ENCODE measurements around the gene POU2AF1.

The POU2AF1 gene

GRCh38 chr11:111352231-111352746, 26.8 kb downstream of the POU2AF1 start:
- H3K27ac ChIP-seq (ENCODE audit: low read depth, low read length): no peak overlapping the region
- no peaks in the 10 kb centered on the region for H3K27me3 ChIP-seq (ENCODE audit: control insufficient read depth, insufficient read depth, low read length)
- H3K36me3 ChIP-seq (ENCODE audit: control insufficient read depth, insufficient read depth, low read length): no peaks in the 10 kb centered on the region
- no peak overlapping the region for H3K4me3 ChIP-seq (ENCODE audit: low read depth, low read length)
- no peak overlapping the region for H3K9ac ChIP-seq (ENCODE audit: low read length)
- H3K4me1 ChIP-seq (ENCODE audit: control insufficient read depth, insufficient read depth, low read length): no peaks in the 10 kb centered on the region
- H3K9me3 ChIP-seq (ENCODE audit: control insufficient read depth, insufficient read depth, low read depth, low read length): no peaks in the 10 kb centered on the region

GRCh38 chr11:111351374-111352055, 27.6 kb downstream of the POU2AF1 start:
- H3K9me3 ChIP-seq (ENCODE audit: control insufficient read depth, insufficient read depth, low read depth, low read length): no peaks in the 10 kb centered on the region
- no peaks in the 10 kb centered on the region for H3K27me3 ChIP-seq (ENCODE audit: control insufficient read depth, insufficient read depth, low read length)
- no peak overlapping the region for H3K4me3 ChIP-seq (ENCODE audit: low read depth, low read length)
- no peak overlapping the region for H3K9ac ChIP-seq (ENCODE audit: low read length)
- peaks cover 2% of the 10 kb centered on the region; the same call in 1 of the 2 replicates for H3K4me1 ChIP-seq (ENCODE audit: control insufficient read depth, insufficient read depth, low read length)
- no peaks in the 10 kb centered on the region for H3K36me3 ChIP-seq (ENCODE audit: control insufficient read depth, insufficient read depth, low read length)
- no peak overlapping the region for H3K27ac ChIP-seq (ENCODE audit: low read depth, low read length)

DNA sequence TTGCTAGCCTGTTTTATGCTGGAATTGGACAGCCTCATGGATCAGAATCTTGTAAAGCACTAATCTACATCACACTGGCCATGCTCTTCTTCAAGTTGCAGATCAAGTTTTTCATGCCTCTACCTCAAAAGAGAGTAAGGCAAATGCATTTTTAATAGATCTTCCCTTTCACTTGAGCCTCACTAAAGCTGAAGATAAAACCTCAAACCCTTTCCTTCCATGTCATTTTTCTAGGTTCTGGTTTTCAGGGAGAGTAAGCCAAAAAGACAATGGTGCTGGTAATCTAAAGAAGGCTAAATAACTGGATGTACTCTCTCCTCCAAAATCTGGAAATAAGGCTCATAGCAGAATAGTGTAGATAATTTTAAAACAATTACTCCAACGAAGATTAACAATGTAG, 28.3 kb downstream of the POU2AF1 start:
- Histone ChIP-seq H3K9ac (ENCODE audit: low read length) (no peak overlapping the region), H3K27ac (ENCODE audit: low read depth, low read length) (no peak overlapping the region), H3K36me3 (ENCODE audit: control insufficient read depth, insufficient read depth, low read length) (no peaks in the 10 kb centered on the region), H3K4me1 (ENCODE audit: control insufficient read depth, insufficient read depth, low read length) (peaks cover 4% of the 10 kb centered on the region; the same call in 1 of the 2 replicates), H3K4me3 (ENCODE audit: low read depth, low read length) (no peak overlapping the region), H3K9me3 (ENCODE audit: control insufficient read depth, insufficient read depth, low read depth, low read length) (no peaks in the 10 kb centered on the region), H3K27me3 (ENCODE audit: control insufficient read depth, insufficient read depth, low read length) (no peaks in the 10 kb centered on the region)

DNA sequence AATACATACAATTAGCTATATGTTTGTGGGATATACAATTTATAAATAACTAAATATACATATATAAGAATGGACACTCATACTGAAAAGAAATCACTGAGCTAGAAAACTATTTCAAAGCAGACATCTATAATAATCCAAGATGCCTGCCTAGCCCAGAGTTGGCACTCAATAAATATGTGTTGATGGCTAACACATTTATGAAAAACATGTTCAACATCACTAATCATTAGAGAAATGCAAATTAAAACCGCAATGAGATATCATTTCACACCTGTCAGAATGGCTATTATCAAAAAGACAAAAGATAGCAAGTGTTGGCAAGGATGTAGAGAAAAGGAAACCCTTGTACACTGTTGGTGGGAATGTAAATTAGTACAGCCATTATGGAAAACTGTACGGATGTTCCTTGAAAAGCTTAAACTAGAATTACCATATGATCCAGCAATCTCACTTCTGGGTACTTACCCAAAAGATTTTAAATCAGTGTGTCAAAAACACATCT, 29.8 kb downstream of the POU2AF1 start:
- no peaks in the 10 kb centered on the region for H3K9me3 ChIP-seq (ENCODE audit: control insufficient read depth, insufficient read depth, low read depth, low read length)
- peaks cover 4% of the 10 kb centered on the region; the same call in 1 of the 2 replicates for H3K4me1 ChIP-seq (ENCODE audit: control insufficient read depth, insufficient read depth, low read length)
- no peak overlapping the region for H3K4me3 ChIP-seq (ENCODE audit: low read depth, low read length)
- no peak overlapping the region for H3K27ac ChIP-seq (ENCODE audit: low read depth, low read length)
- H3K36me3 ChIP-seq (ENCODE audit: control insufficient read depth, insufficient read depth, low read length): no peaks in the 10 kb centered on the region
- H3K27me3 ChIP-seq (ENCODE audit: control insufficient read depth, insufficient read depth, low read length): no peaks in the 10 kb centered on the region
- H3K9ac ChIP-seq (ENCODE audit: low read length): no peak overlapping the region

GRCh38 chr11:111348147-111348546, 30.9 kb downstream of the POU2AF1 start:
- Histone ChIP-seq H3K36me3 (ENCODE audit: control insufficient read depth, insufficient read depth, low read length) (no peaks in the 10 kb centered on the region), H3K9me3 (ENCODE audit: control insufficient read depth, insufficient read depth, low read depth, low read length) (no peaks in the 10 kb centered on the region), H3K27ac (ENCODE audit: low read depth, low read length) (no peak overlapping the region), H3K4me1 (ENCODE audit: control insufficient read depth, insufficient read depth, low read length) (peaks cover 4% of the 10 kb centered on the region; the same call in 1 of the 2 replicates), H3K4me3 (ENCODE audit: low read depth, low read length) (no peak overlapping the region), H3K9ac (ENCODE audit: low read length) (no peak overlapping the region), H3K27me3 (ENCODE audit: control insufficient read depth, insufficient read depth, low read length) (no peaks in the 10 kb centered on the region)

DNA sequence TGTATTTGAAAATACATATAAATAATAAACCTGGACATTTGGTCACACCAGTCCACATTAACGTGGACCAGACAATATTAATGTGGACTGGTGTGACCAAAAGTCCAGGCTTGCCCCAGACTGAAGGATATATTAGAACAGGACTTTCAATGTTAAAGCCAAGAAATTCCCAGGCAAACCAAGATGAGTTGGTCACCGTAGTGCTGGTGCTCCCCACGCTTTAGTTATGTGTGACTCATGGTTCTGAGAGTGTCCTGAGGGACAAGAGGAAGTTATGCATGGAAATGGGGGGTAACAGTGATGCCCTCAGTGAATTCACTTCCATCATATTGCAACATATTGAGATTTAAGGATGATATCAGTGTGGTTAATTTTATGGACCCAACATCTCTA, 31.4 kb downstream of the POU2AF1 start:
- Histone ChIP-seq H3K9me3 (ENCODE audit: control insufficient read depth, insufficient read depth, low read depth, low read length) (no peaks in the 10 kb centered on the region), H3K36me3 (ENCODE audit: control insufficient read depth, insufficient read depth, low read length) (no peaks in the 10 kb centered on the region), H3K27ac (ENCODE audit: low read depth, low read length) (no peak overlapping the region)

DNA sequence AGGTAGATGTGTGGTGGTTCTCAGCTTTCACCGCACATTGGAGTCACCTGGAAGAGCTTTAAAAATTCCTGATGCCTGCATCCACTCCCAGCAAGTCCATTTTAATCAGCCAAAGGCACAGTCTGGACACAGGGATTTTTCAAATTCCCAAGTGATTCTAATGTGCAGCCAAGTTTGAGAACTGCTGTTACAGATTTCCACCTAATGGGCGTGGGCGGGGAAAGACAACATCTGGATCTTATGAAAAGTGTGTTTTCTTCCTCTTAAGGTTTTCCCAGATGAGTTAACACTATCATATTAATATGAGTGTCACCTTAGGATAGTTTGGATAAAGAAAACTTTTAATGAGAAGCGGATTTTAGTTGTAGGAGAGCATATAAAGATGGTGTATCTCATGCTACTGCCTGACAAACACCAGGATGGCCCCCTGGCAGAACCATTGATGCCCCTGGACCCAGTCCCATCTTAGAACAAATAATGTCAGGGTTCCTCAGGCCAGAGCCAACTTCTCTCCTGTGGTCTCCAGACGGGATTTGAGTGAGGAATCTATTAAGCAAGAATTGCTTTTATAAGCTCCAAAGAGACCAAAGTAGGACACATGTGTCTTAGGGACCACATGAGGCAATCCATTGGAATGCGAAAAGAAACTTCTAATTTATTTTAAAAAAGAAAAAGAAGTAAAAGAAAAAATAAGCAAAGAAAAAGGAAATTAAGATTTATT, 31.9 kb downstream of the POU2AF1 start:
- Histone ChIP-seq H3K27ac (ENCODE audit: low read depth, low read length) (no peak overlapping the region), H3K4me3 (ENCODE audit: low read depth, low read length) (no peak overlapping the region), H3K4me1 (ENCODE audit: control insufficient read depth, insufficient read depth, low read length) (peaks cover 4% of the 10 kb centered on the region; the same call in 1 of the 2 replicates)

More for the DNA sequence above, 31.4 kb downstream of the POU2AF1 start:
- Histone ChIP-seq H3K9ac (ENCODE audit: low read length) (no peak overlapping the region), H3K4me1 (ENCODE audit: control insufficient read depth, insufficient read depth, low read length) (peaks cover 4% of the 10 kb centered on the region; the same call in 1 of the 2 replicates), H3K4me3 (ENCODE audit: low read depth, low read length) (no peak overlapping the region), H3K27me3 (ENCODE audit: control insufficient read depth, insufficient read depth, low read length) (no peaks in the 10 kb centered on the region)

GRCh38 chr11:111344032-111344431, 35.0 kb downstream of the POU2AF1 start:
- peaks cover 4% of the 10 kb centered on the region; the same call in 1 of the 2 replicates for H3K4me1 ChIP-seq (ENCODE audit: control insufficient read depth, insufficient read depth, low read length)
- no peaks in the 10 kb centered on the region for H3K27me3 ChIP-seq (ENCODE audit: control insufficient read depth, insufficient read depth, low read length)
- no peaks in the 10 kb centered on the region for H3K36me3 ChIP-seq (ENCODE audit: control insufficient read depth, insufficient read depth, low read length)
- no peak overlapping the region for H3K4me3 ChIP-seq (ENCODE audit: low read depth, low read length)
- H3K9ac ChIP-seq (ENCODE audit: low read length): no peak overlapping the region
- H3K9me3 ChIP-seq (ENCODE audit: control insufficient read depth, insufficient read depth, low read depth, low read length): peaks cover 3% of the 10 kb centered on the region; the same call in 1 of the 2 replicates
- H3K27ac ChIP-seq (ENCODE audit: low read depth, low read length): no peak overlapping the region

More for the DNA sequence above, 31.9 kb downstream of the POU2AF1 start:
- Histone ChIP-seq H3K9me3 (ENCODE audit: control insufficient read depth, insufficient read depth, low read depth, low read length) (no peaks in the 10 kb centered on the region), H3K36me3 (ENCODE audit: control insufficient read depth, insufficient read depth, low read length) (no peaks in the 10 kb centered on the region), H3K9ac (ENCODE audit: low read length) (no peak overlapping the region), H3K27me3 (ENCODE audit: control insufficient read depth, insufficient read depth, low read length) (no peaks in the 10 kb centered on the region)

DNA sequence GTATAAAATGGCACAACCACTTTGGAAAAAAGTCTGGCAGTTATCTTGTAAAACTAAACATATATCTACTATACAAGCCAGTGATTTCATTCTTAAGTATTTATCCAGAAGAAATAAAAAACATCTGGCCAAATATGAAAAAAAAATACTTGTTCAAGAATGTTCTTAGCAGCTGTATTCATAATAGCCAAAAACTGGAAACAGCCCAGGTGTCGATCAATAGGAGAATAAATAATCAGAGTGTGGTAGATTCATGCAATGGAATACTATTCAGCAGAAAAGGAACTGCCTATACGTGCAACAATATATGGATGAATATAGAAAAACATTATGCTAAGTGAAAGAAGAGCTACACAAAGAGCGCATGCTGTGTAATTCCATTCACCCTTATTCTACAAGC, 36.7 kb downstream of the POU2AF1 start:
- H3K9ac ChIP-seq (ENCODE audit: low read length): no peak overlapping the region
- H3K4me1 ChIP-seq (ENCODE audit: control insufficient read depth, insufficient read depth, low read length): peaks cover 4% of the 10 kb centered on the region; the same call in 1 of the 2 replicates
- H3K9me3 ChIP-seq (ENCODE audit: control insufficient read depth, insufficient read depth, low read depth, low read length): peaks cover 3% of the 10 kb centered on the region; the same call in 1 of the 2 replicates
- no peak overlapping the region for H3K27ac ChIP-seq (ENCODE audit: low read depth, low read length)
- no peak overlapping the region for H3K4me3 ChIP-seq (ENCODE audit: low read depth, low read length)
- H3K27me3 ChIP-seq (ENCODE audit: control insufficient read depth, insufficient read depth, low read length): no peaks in the 10 kb centered on the region
- no peaks in the 10 kb centered on the region for H3K36me3 ChIP-seq (ENCODE audit: control insufficient read depth, insufficient read depth, low read length)

- Histone ChIP-seq H3K27ac (ENCODE audit: low read depth, low read length) (no peak overlapping the region), H3K36me3 (ENCODE audit: control insufficient read depth, insufficient read depth, low read length) (no peaks in the 10 kb centered on the region), H3K9ac (ENCODE audit: low read length) (no peak overlapping the region), H3K27me3 (ENCODE audit: control insufficient read depth, insufficient read depth, low read length) (no peaks in the 10 kb centered on the region), H3K9me3 (ENCODE audit: control insufficient read depth, insufficient read depth, low read depth, low read length) (peaks cover 3% of the 10 kb centered on the region; the same call in 1 of the 2 replicates), H3K4me1 (ENCODE audit: control insufficient read depth, insufficient read depth, low read length) (peaks cover 17% of the 10 kb centered on the region), H3K4me3 (ENCODE audit: low read depth, low read length) (no peak overlapping the region)
Observed at GRCh38 chr11:111339758-111340388, 39.2 kb downstream of the POU2AF1 start.
